HEK293 (cell line): Measurements from ENCODE around the gene INPP5A.

Experiments used
- CTCF ChIP-seq: fragments of 450-650 bp; formaldehyde crosslinking; IDR thresholded peaks from 2 replicates; pipeline ENCODE4 v1.5.1; 2016; ENCODE audit warnings: missing biosample characterization, missing genetic modification characterization
- REST ChIP-seq: fragments of 450-650 bp; formaldehyde crosslinking; IDR thresholded peaks from 2 replicates; pipeline ENCODE4 v1.5.1; 2016; ENCODE audit warnings: missing biosample characterization, missing genetic modification characterization

GRCh38 chr10:132507956-132508490, 29.6 kb upstream of the INPP5A start:
- TF ChIP-seq CTCF (tag by site-specific recombination) (no peak), REST (no peak)
